ENCODE results near the gene DKK1.

Gene DKK1

DNA sequence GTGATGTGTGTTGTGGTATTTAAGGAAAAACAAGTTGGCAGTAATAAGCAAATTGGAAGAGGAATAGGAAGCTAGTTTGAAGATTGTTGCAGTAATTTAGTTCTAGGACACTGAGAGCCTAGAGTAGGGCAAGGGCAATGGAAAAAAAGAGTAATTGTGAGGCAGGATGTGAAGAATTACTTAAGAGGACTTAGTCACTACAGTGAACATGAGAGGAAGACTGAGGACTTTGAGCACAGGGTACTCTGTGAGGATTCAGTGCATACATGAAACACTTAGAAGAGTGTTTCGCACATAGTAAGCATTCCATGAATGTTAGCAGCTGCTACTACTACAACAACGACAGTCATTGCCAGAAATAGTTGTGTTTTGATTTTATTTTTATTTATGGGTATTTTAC, 30.9 kb upstream of the DKK1 start:
- no peaks in the 10 kb centered on the region for H3K27me3 ChIP-seq (ENCODE audit: low read length)
- no peaks in the 10 kb centered on the region for H3F3A ChIP-seq (ENCODE audit: insufficient read depth)

GRCh38 chr10:52284416-52285013, 29.6 kb upstream of the DKK1 start:
- TF ChIP-seq EZH2phosphoT487 (conservative IDR thresholded peaks at IDR 0.05; ENCODE audit: low read length): no peak
- TF ChIP-seq, protein P1, sequence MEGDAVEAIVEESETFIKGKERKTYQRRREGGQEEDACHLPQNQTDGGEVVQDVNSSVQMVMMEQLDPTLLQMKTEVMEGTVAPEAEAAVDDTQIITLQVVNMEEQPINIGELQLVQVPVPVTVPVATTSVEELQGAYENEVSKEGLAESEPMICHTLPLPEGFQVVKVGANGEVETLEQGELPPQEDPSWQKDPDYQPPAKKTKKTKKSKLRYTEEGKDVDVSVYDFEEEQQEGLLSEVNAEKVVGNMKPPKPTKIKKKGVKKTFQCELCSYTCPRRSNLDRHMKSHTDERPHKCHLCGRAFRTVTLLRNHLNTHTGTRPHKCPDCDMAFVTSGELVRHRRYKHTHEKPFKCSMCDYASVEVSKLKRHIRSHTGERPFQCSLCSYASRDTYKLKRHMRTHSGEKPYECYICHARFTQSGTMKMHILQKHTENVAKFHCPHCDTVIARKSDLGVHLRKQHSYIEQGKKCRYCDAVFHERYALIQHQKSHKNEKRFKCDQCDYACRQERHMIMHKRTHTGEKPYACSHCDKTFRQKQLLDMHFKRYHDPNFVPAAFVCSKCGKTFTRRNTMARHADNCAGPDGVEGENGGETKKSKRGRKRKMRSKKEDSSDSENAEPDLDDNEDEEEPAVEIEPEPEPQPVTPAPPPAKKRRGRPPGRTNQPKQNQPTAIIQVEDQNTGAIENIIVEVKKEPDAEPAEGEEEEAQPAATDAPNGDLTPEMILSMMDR (IDR thresholded peaks at IDR 0.05; ENCODE audit: insufficient read depth, low read length, poor library complexity, severe bottlenecking): no peak
- H3K4me3 ChIP-seq (ENCODE audit: insufficient read depth, low read length, poor library complexity, severe bottlenecking): no peak overlapping the region
- no peaks in the 10 kb centered on the region for H3K79me2 ChIP-seq (ENCODE audit: insufficient read depth, low read length)
- no peaks in the 10 kb centered on the region for H3F3A ChIP-seq (ENCODE audit: insufficient read depth)
- no peak overlapping the region for H3K4me2 ChIP-seq (ENCODE audit: low read depth, low read length, poor library complexity, severe bottlenecking)
- H3K27ac ChIP-seq (ENCODE audit: low read depth, low read length): no peak overlapping the region
- H3K9me3 ChIP-seq (ENCODE audit: insufficient read depth, low read length): no peaks in the 10 kb centered on the region
- no peaks in the 10 kb centered on the region for H3K27me3 ChIP-seq (ENCODE audit: low read length)
- H2AFZ ChIP-seq (ENCODE audit: low read depth, low read length, severe bottlenecking): no peak overlapping the region
- H3K9me2 ChIP-seq (replicated peaks; ENCODE audit: insufficient read depth, low read length): no peaks in the 10 kb centered on the region
- H3K36me3 ChIP-seq (ENCODE audit: low read length): no peaks in the 10 kb centered on the region
- H4K20me1 ChIP-seq (ENCODE audit: low read depth, low read length): no peaks in the 10 kb centered on the region
- H3K9ac ChIP-seq (ENCODE audit: low read length): no peak overlapping the region

More for the DNA sequence above, 30.9 kb upstream of the DKK1 start:
- no peak overlapping the region for H2AFZ ChIP-seq (ENCODE audit: low read depth, low read length, severe bottlenecking)
- H3K79me2 ChIP-seq (ENCODE audit: insufficient read depth, low read length): no peaks in the 10 kb centered on the region
- no peak overlapping the region for H3K9ac ChIP-seq (ENCODE audit: low read length)
- H3K9me2 ChIP-seq (replicated peaks; ENCODE audit: insufficient read depth, low read length): no peaks in the 10 kb centered on the region
- H3K27ac ChIP-seq (ENCODE audit: low read depth, low read length): no peak overlapping the region
- no peaks in the 10 kb centered on the region for H3K36me3 ChIP-seq (ENCODE audit: low read length)
- no peak overlapping the region for H3K4me2 ChIP-seq (ENCODE audit: low read depth, low read length, poor library complexity, severe bottlenecking)
- no peaks in the 10 kb centered on the region for H3K9me3 ChIP-seq (ENCODE audit: insufficient read depth, low read length)
- no peak for TF ChIP-seq EZH2phosphoT487 (conservative IDR thresholded peaks at IDR 0.05; ENCODE audit: low read length)
- TF ChIP-seq, protein P1 (IDR thresholded peaks at IDR 0.05; ENCODE audit: insufficient read depth, low read length, poor library complexity, severe bottlenecking): no peak
- no peak overlapping the region for H3K4me3 ChIP-seq (ENCODE audit: insufficient read depth, low read length, poor library complexity, severe bottlenecking)
- no peaks in the 10 kb centered on the region for H4K20me1 ChIP-seq (ENCODE audit: low read depth, low read length)

DNA sequence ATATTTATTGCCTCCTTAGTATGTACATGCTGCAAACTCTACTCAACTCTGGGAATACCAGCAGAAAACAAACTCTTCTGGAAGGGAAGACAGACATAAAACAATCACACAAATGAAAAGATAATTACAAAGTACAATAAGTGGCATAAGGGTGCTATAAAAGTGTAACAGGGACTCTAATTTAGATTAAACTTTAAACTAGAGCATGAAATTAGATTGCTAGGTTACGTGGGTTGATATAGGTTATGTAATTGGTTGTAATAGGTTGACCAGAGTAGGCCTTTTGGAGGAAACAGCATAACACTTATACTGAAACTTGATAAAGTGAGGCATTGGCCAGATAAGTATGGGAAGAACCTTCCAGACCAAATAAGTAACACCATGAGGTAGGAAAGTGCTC, 26.2 kb upstream of the DKK1 start:
- TF ChIP-seq, protein P1 (IDR thresholded peaks at IDR 0.05; ENCODE audit: insufficient read depth, low read length, poor library complexity, severe bottlenecking): no peak
- TF ChIP-seq EZH2phosphoT487 (conservative IDR thresholded peaks at IDR 0.05; ENCODE audit: low read length): no peak

More for the DNA sequence above, 26.2 kb upstream of the DKK1 start:
- no peaks in the 10 kb centered on the region for H3K9me2 ChIP-seq (replicated peaks; ENCODE audit: insufficient read depth, low read length)
- H2AFZ ChIP-seq (ENCODE audit: low read depth, low read length, severe bottlenecking): no peak overlapping the region
- no peaks in the 10 kb centered on the region for H3K79me2 ChIP-seq (ENCODE audit: insufficient read depth, low read length)
- H3K27me3 ChIP-seq (ENCODE audit: low read length): no peaks in the 10 kb centered on the region
- H4K20me1 ChIP-seq (ENCODE audit: low read depth, low read length): no peaks in the 10 kb centered on the region
- H3K9ac ChIP-seq (ENCODE audit: low read length): no peak overlapping the region
- no peaks in the 10 kb centered on the region for H3F3A ChIP-seq (ENCODE audit: insufficient read depth)
- no peak overlapping the region for H3K4me2 ChIP-seq (ENCODE audit: low read depth, low read length, poor library complexity, severe bottlenecking)
- H3K27ac ChIP-seq (ENCODE audit: low read depth, low read length): no peak overlapping the region
- no peaks in the 10 kb centered on the region for H3K36me3 ChIP-seq (ENCODE audit: low read length)
- no peak overlapping the region for H3K4me3 ChIP-seq (ENCODE audit: insufficient read depth, low read length, poor library complexity, severe bottlenecking)
- no peaks in the 10 kb centered on the region for H3K9me3 ChIP-seq (ENCODE audit: insufficient read depth, low read length)

All from SU-DHL-6 (cell line).